ENCODE measurements around the gene BOLA1.

BOLA1 gene

DNA sequence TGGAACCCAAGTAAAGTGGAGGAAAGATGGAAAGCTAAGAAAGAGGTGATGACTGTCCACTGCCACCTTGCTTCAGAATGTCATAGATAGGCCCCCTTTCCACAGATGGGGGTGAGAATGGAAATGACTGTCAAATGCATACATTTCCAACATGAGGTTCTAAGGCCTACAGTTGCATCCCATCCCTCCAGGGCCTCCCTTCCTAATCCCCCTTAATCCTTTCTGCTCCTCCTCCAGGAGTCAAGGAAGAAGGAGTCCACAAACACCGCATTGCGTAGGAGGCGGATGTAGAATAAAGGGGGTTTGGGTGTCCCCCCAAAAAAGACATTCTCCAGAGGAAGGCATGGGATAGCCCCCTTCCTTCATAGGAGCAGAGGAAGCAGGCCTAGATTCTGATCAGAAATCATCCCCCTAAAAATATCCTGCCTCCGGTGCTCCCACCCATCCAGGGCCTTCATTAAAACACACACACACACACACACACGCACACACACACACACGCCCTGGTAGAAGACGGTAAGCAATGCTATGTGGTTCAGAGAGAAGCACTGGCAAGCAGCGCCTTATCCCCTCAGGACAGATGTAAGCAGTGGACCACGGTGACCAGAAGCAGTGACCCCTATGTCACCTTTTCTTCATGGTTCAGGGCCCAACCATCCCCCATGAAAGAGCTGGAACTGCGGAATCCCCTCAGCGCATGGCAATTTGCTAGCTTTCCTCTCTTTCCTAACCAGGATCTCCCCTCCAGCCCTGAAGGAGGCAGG, 16.2 kb downstream of the BOLA1 start:
- H3K27me3 ChIP-seq (ENCODE audit: insufficient read depth, low read length, poor library complexity, severe bottlenecking) = no peaks in the 10 kb centered on the region
- no peaks in the 10 kb centered on the region for H3K9me2 ChIP-seq (replicated peaks; ENCODE audit: low read depth, low read length)
- peak overlapping the region; percentile 91 for H3K9ac ChIP-seq (ENCODE audit: low read depth, low read length, poor library complexity, severe bottlenecking)
- TF ChIP-seq CTCF (conservative IDR thresholded peaks at IDR 0.05; ENCODE audit: low read length) = no peak
- no peak for TF ChIP-seq EZH2phosphoT487 (IDR thresholded peaks at IDR 0.05; ENCODE audit: borderline replicate concordance)
- H3K4me2 ChIP-seq (ENCODE audit: low read depth, low read length, poor library complexity, severe bottlenecking) = peak overlapping the region; percentile 89
- H3K79me2 ChIP-seq (ENCODE audit: insufficient read depth, low read length) = peaks cover 76% of the 10 kb centered on the region
- H3F3A ChIP-seq (ENCODE audit: low read depth) = no peaks in the 10 kb centered on the region
- peak overlapping the region; percentile 93 for H3K4me3 ChIP-seq (ENCODE audit: low read length, poor library complexity, severe bottlenecking)
- no peak overlapping the region for H2AFZ ChIP-seq (ENCODE audit: low read length)
- peaks cover 14% of the 10 kb centered on the region; the same call in 1 of the 2 replicates for H3K36me3 ChIP-seq (ENCODE audit: insufficient read depth, low read length)
- H3K9me3 ChIP-seq (ENCODE audit: insufficient read depth, low read depth, low read length) = no peaks in the 10 kb centered on the region
- H4K20me1 ChIP-seq (ENCODE audit: insufficient read depth, low read length, poor library complexity, severe bottlenecking) = peaks cover 38% of the 10 kb centered on the region
- peaks cover 68% of the 10 kb centered on the region for H3K4me1 ChIP-seq (ENCODE audit: insufficient read depth, low read length, poor library complexity, severe bottlenecking)

DNA sequence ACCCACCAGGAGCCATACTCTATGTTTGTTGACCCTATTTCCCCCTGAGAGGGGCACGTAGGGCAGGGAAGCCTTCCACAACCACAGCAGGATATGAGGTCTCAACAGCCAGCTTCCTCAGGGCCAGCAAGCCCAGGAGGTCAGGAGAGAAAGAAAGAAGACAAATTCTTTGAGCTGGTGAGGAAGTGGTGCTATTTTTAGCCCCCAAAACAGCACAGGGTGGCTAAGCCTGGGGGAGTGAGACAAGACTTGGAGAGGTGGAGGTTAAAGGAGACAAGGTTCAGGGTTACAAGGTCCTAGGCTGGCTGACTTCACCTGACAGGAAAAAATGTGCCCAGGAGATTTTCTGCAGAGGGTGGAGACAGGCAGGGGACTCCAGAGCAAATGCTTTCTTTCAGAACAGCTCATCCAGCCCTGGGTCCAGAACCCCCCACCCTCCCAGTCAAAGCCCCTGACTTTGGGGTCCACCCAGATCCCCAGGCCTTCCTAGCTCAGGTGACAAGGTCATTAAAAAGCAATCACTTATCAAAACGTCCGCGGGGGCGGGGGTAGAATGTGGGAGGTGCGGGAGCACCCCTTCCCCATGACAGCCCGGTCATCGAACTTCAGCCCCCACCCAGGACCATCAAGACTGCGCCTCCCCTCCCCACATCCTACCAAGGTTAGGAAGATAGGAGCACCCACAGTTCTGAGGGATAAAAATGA, 17.0 kb downstream of the BOLA1 start:
- TF ChIP-seq EZH2phosphoT487 (IDR thresholded peaks at IDR 0.05; ENCODE audit: borderline replicate concordance) (no peak), CTCF (conservative IDR thresholded peaks at IDR 0.05; ENCODE audit: low read length) (no peak)
- no peaks in the 10 kb centered on the region for H3F3A ChIP-seq (ENCODE audit: low read depth)
- peaks cover 34% of the 10 kb centered on the region for H4K20me1 ChIP-seq (ENCODE audit: insufficient read depth, low read length, poor library complexity, severe bottlenecking)
- no peak overlapping the region; the same call in 1 of the 2 replicates for H2AFZ ChIP-seq (ENCODE audit: low read length)
- H3K4me1 ChIP-seq (ENCODE audit: insufficient read depth, low read length, poor library complexity, severe bottlenecking) = peaks cover 61% of the 10 kb centered on the region
- H3K4me3 ChIP-seq (ENCODE audit: low read length, poor library complexity, severe bottlenecking) = peak overlapping the region; percentile 93
- H3K9ac ChIP-seq (ENCODE audit: low read depth, low read length, poor library complexity, severe bottlenecking) = peak overlapping the region; percentile 91
- no peaks in the 10 kb centered on the region for H3K9me2 ChIP-seq (replicated peaks; ENCODE audit: low read depth, low read length)
- H3K36me3 ChIP-seq (ENCODE audit: insufficient read depth, low read length) = peaks cover 9% of the 10 kb centered on the region; the same call in 1 of the 2 replicates
- no peaks in the 10 kb centered on the region for H3K9me3 ChIP-seq (ENCODE audit: insufficient read depth, low read depth, low read length)
- H3K27me3 ChIP-seq (ENCODE audit: insufficient read depth, low read length, poor library complexity, severe bottlenecking) = no peaks in the 10 kb centered on the region
- H3K4me2 ChIP-seq (ENCODE audit: low read depth, low read length, poor library complexity, severe bottlenecking) = peak overlapping the region; percentile 89
- peaks cover 69% of the 10 kb centered on the region for H3K79me2 ChIP-seq (ENCODE audit: insufficient read depth, low read length)

DNA sequence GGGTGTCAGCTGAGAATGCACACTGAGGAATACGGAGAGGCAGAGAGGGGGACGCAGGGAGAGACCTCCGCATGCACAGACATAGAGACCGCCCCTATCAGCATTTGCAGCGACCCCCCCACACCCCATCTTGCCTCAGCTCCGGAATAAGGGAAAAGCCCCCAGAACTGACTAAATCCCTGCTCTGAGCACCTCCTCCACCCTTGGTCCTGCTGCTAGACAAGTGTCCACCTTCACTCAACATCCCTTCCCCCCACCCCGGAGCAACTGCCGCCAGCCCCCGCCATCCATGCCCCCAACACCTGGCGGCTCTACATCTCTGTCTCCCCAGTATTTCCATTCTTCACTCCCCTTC, 17.5 kb downstream of the BOLA1 start:
- TF ChIP-seq CTCF (conservative IDR thresholded peaks at IDR 0.05; ENCODE audit: low read length) = no peak
- TF ChIP-seq EZH2phosphoT487 (IDR thresholded peaks at IDR 0.05; ENCODE audit: borderline replicate concordance) = no peak
- Histone ChIP-seq H3K9me3 (ENCODE audit: insufficient read depth, low read depth, low read length) (no peaks in the 10 kb centered on the region), H3K4me3 (ENCODE audit: low read length, poor library complexity, severe bottlenecking) (peak overlapping the region; percentile 93), H3K9ac (ENCODE audit: low read depth, low read length, poor library complexity, severe bottlenecking) (peak overlapping the region; percentile 91), H3K36me3 (ENCODE audit: insufficient read depth, low read length) (peaks cover 9% of the 10 kb centered on the region; the same call in 1 of the 2 replicates), H3K4me2 (ENCODE audit: low read depth, low read length, poor library complexity, severe bottlenecking) (peak overlapping the region; percentile 89), H4K20me1 (ENCODE audit: insufficient read depth, low read length, poor library complexity, severe bottlenecking) (peaks cover 29% of the 10 kb centered on the region), H3K4me1 (ENCODE audit: insufficient read depth, low read length, poor library complexity, severe bottlenecking) (peaks cover 55% of the 10 kb centered on the region), H3K9me2 (replicated peaks; ENCODE audit: low read depth, low read length) (no peaks in the 10 kb centered on the region), H3K79me2 (ENCODE audit: insufficient read depth, low read length) (peaks cover 63% of the 10 kb centered on the region), H3K27me3 (ENCODE audit: insufficient read depth, low read length, poor library complexity, severe bottlenecking) (no peaks in the 10 kb centered on the region), H3F3A (ENCODE audit: low read depth) (no peaks in the 10 kb centered on the region), H2AFZ (ENCODE audit: low read length) (no peak overlapping the region; the same call in 1 of the 2 replicates)
